AG04449 (cell line): ENCODE data around the gene BARD1.
A peak's percentile ranks its signal among the peaks of the same experiment; 100 is the strongest.

ENCODE experiments used
- CTCF ChIA-PET: fragments of 350-600 bp; formaldehyde crosslinking; extraction: SDS; loops from one replicate; lab custom pipeline; 2021; ENCODE audit warnings: antibody characterized with exemption; lab: Yijun Ruan, JAX
- POLR2A ChIA-PET: fragments of 400-600, 350-600 bp; formaldehyde crosslinking; extraction: SDS; loops from one replicate; lab custom pipeline; 2020; ENCODE audit warnings: antibody characterized with exemption, inconsistent platforms; lab: Yijun Ruan, JAX
- DNase-seq: peaks from one replicate; pipeline ENCODE4 v3.0.0-alpha.2; 2010; ENCODE audit warnings: low read depth, low spot score
- H3K4me3 ChIP-seq: 2 replicates; pipeline ENCODE4 v1.5.1; 2011; ENCODE audit warnings: low read depth, mild to moderate bottlenecking, control low read depth, low read length
- CTCF ChIP-seq: IDR thresholded peaks from one replicate; pipeline ENCODE4 v1.5.1; 2011; ENCODE audit warnings: mild to moderate bottlenecking, moderate library complexity, low read length, control low read depth, inconsistent platforms; ENCODE audit not compliant: insufficient read depth; ENCODE audit errors: missing control alignments

The BARD1 gene

GRCh38 chr2:214808981-214809750, at the start of gene BARD1:
BARD1 (minus strand) TSS chr2:214809683; CDS start chr2:214809569, 114 bp downstream.
- DNase-seq = no peak
- no peak for TF ChIP-seq CTCF
- POLR2A ChIA-PET = no interaction called here
- CTCF ChIA-PET = interaction anchor here (1.0 to 1.2 kb wide), 2 partner anchors 21 to 1122 kb away, joined by 3 to 5 read pairs; no protein-coding TSS in a partner anchor
- peak within 1 kb of the TSS; percentile 87 for H3K4me3 ChIP-seq

- TF ChIP-seq CTCF = no peak
- no peak overlapping the region for H3K4me3 ChIP-seq
- POLR2A ChIA-PET = no interaction called here
- DNase-seq = peak; percentile 7
- CTCF ChIA-PET = no interaction called here
Observed at GRCh38 chr2:214856137-214856536, 46.7 kb upstream of the BARD1 start.

GRCh38 chr2:214853906-214854305, 44.4 kb upstream of the BARD1 start:
- TF ChIP-seq CTCF = no peak

GRCh38 chr2:214843823-214844222, 34.3 kb upstream of the BARD1 start:
- ChIA-PET POLR2A (no interaction called here), CTCF (no interaction called here)
- H3K4me3 ChIP-seq = no peak overlapping the region
- no peak for TF ChIP-seq CTCF
- DNase-seq = no peak

More at GRCh38 chr2:214853906-214854305, 44.4 kb upstream of the BARD1 start:
- no peak for DNase-seq
- CTCF ChIA-PET = no interaction called here
- H3K4me3 ChIP-seq = no peak overlapping the region
- POLR2A ChIA-PET = no interaction called here

- no peak for TF ChIP-seq CTCF
- ChIA-PET POLR2A (no interaction called here), CTCF (no interaction called here)
- DNase-seq = no peak
- no peak overlapping the region for H3K4me3 ChIP-seq
Observed at GRCh38 chr2:214839464-214839863, 30.0 kb upstream of the BARD1 start.

- H3K4me3 ChIP-seq = no peak overlapping the region
- CTCF ChIA-PET = no interaction called here
- no peak for DNase-seq
- no peak for TF ChIP-seq CTCF
- POLR2A ChIA-PET = no interaction called here
Observed at GRCh38 chr2:214837466-214837865, 28.0 kb upstream of the BARD1 start.
